OCI-LY7 (cell line): ENCODE results near the gene FCER1G. TPM values are rescaled to one million over a fixed set of nuclear protein-coding genes. Genes with fewer than 3 reads are reported as not detected.

Experiments used
- BruUV-seq: library from RNA; stranded (reverse); fragments of 400-500 nt; replicated peaks from 2 replicates; lab custom pipeline; 2021; lab: Mats Ljungman, UMichigan
- CTCF ChIA-PET: fragments of 300-600 bp; sonication (Branson Sonifier 250); formaldehyde crosslinking; loops from one replicate; lab custom pipeline; 2022; ENCODE audit warnings: antibody characterized with exemption; ENCODE audit not compliant: unreplicated experiment; lab: Charles Lee
- POLR2A ChIA-PET: fragments of 300-600 bp; sonication (Branson Sonifier 250); formaldehyde crosslinking; loops from one replicate; lab custom pipeline; 2022; ENCODE audit warnings: antibody characterized with exemption; lab: Charles Lee
- DNase-seq: peaks from one replicate; pipeline ENCODE4 v3.0.0-alpha.2; 2015; ENCODE audit warnings: low spot score
- H2AFZ ChIP-seq: fragments of 200-600 bp; sonication (generic), shearing (Covaris generic); 2 replicates; pipeline ENCODE4 v1.6.1; 2014; ENCODE audit warnings: mild to moderate bottlenecking, antibody characterized with exemption, low read length, moderate library complexity
- H3K27ac ChIP-seq: fragments of 200-600 bp; sonication (generic); 2 replicates; pipeline ENCODE4 v1.5.1; 2014; ENCODE audit warnings: mixed run types, low read depth, mild to moderate bottlenecking, moderate library complexity, low read length, inconsistent platforms; ENCODE audit not compliant: poor library complexity, severe bottlenecking
- H3K36me3 ChIP-seq: fragments of 200-600 bp; sonication (generic); 2 replicates; pipeline ENCODE4 v1.6.1; 2014; ENCODE audit warnings: mild to moderate bottlenecking, antibody characterized with exemption, low read length, moderate library complexity, mixed read lengths; ENCODE audit not compliant: insufficient read depth
- H3K4me1 ChIP-seq: fragments of 200-600 bp; sonication (generic); 2 replicates; pipeline ENCODE4 v1.5.1; 2014; ENCODE audit warnings: mild to moderate bottlenecking, low read length; ENCODE audit not compliant: insufficient read depth, poor library complexity, severe bottlenecking
- H3K4me2 ChIP-seq: fragments of 200-600 bp; sonication (generic); 2 replicates; pipeline ENCODE4 v1.6.1; 2014; ENCODE audit warnings: mild to moderate bottlenecking, low read length
- H3K4me3 ChIP-seq: fragments of 200-600 bp; sonication (generic); 2 replicates; pipeline ENCODE4 v1.5.1; 2014; ENCODE audit warnings: mild to moderate bottlenecking, low read depth, low read length; ENCODE audit not compliant: poor library complexity, severe bottlenecking
- H3K79me2 ChIP-seq: fragments of 200-600 bp; sonication (generic); 2 replicates; pipeline ENCODE4 v1.6.1; 2016; ENCODE audit warnings: low read depth, mild to moderate bottlenecking, low read length, moderate library complexity, mixed read lengths; ENCODE audit not compliant: insufficient read depth
- H3K9me2 ChIP-seq: fragments of 200-600 bp; sonication (generic); 2 replicates; pipeline ENCODE4 v1.6.1; 2016; ENCODE audit warnings: mild to moderate bottlenecking, low read length, mixed read lengths; ENCODE audit not compliant: insufficient read depth
- H3K9me3 ChIP-seq: fragments of 200-600 bp; sonication (generic); 2 replicates; pipeline ENCODE4 v1.6.1; 2014; ENCODE audit warnings: mild to moderate bottlenecking, mixed run types, low read length, mixed read lengths
- H4K20me1 ChIP-seq: fragments of 200-600 bp; sonication (generic); 2 replicates; pipeline ENCODE4 v1.6.1; 2014; ENCODE audit warnings: mild to moderate bottlenecking, antibody characterized with exemption, low read length, moderate library complexity, mixed read lengths; ENCODE audit not compliant: insufficient read depth
- CTCF ChIP-seq: fragments of 200-600 bp; sonication (generic); conservative IDR thresholded peaks from 2 replicates; pipeline ENCODE4 v1.5.1; 2014; ENCODE audit warnings: mild to moderate bottlenecking, antibody characterized with exemption, low read length, moderate library complexity, mixed read lengths
- EZH2phosphoT487 ChIP-seq: fragments of 200-600 bp; sonication (generic); IDR thresholded peaks from 2 replicates; pipeline ENCODE4 v1.6.1; 2018; ENCODE audit warnings: low read depth, borderline replicate concordance, mild to moderate bottlenecking, mixed run types, antibody characterized with exemption, low read length, moderate library complexity, mixed read lengths
- intact Hi-C: fragments of 100-400 bp; cut with micrococcal nuclease; formaldehyde crosslinking; loops from one replicate; pipeline ENCODE4 v1.10.0; 2022; ENCODE audit not compliant: unreplicated experiment
- total RNA-seq, 2 experiments: library from RNA; depleted of rRNA in 1 of 2; stranded (reverse); fragments of >200 nt in 1 of 2; shearing (Covaris generic) in 1 of 2; gene quantifications; 2 replicates each; pipeline ENCODE4 v1.2.3, GENCODE V29; 2014 to 2022

FCER1G gene
- total RNA-seq, 2 experiments from 2014 or later = 0.88 to 3.2 TPM

- peak overlapping the region; percentile 60 for H3K27ac ChIP-seq
- DNase-seq = peak; percentile 62
- CTCF ChIA-PET = interaction anchor here (1.4 to 1.8 kb wide), 3 partner anchors 10 to 50 kb away, joined by 3 to 10 read pairs (median 4); partner anchors contain the start of genes DEDD, PPOX and TOMM40L
- H3K36me3 ChIP-seq = peaks cover 46% of the 10 kb centered on the region
- no peaks in the 10 kb centered on the region for H3K9me2 ChIP-seq
- H3K79me2 ChIP-seq = peaks cover 9% of the 10 kb centered on the region; the same call in 1 of the 2 replicates
- intact Hi-C loops = no loop called here
- BruUV-seq = no TSS peak
- no peak overlapping the region for H2AFZ ChIP-seq
- H3K4me3 ChIP-seq = peak overlapping the region; percentile 86
- TF ChIP-seq EZH2phosphoT487 (no peak), CTCF (no peak)
- no peaks in the 10 kb centered on the region for H3K9me3 ChIP-seq
- H4K20me1 ChIP-seq = no peaks in the 10 kb centered on the region
- peak overlapping the region; percentile 99 for H3K4me2 ChIP-seq
- POLR2A ChIA-PET = interaction anchor here (1.0 to 3.1 kb wide), 3 partner anchors 9 to 522 kb away, joined by 5 to 23 read pairs (median 5); partner anchors contain the start of genes PPOX and TOMM40L
- H3K4me1 ChIP-seq = peaks cover 29% of the 10 kb centered on the region
Measured at GRCh38 chr1:161175771-161176453, 39.2 kb upstream of the FCER1G start.

GRCh38 chr1:161176468-161177111 lies 38.5 kb upstream of the FCER1G start:
- CTCF ChIA-PET = interaction anchor here (0.6 to 1.8 kb wide), 5 partner anchors 10 to 131 kb away, joined by 3 to 15 read pairs (median 4); partner anchors contain the start of genes DEDD, PPOX and TOMM40L
- peak; percentile 28 for DNase-seq
- no TSS peak for BruUV-seq
- POLR2A ChIA-PET = interaction anchor here (0.6 to 3.1 kb wide), 5 partner anchors 10 to 523 kb away, joined by 3 to 23 read pairs (median 5); partner anchors contain the start of genes PPOX and TOMM40L
- peak overlapping the region; percentile 99 for H3K4me2 ChIP-seq
- peaks cover 9% of the 10 kb centered on the region; the same call in 1 of the 2 replicates for H3K79me2 ChIP-seq
- no peaks in the 10 kb centered on the region for H3K9me3 ChIP-seq
- H3K36me3 ChIP-seq = peaks cover 39% of the 10 kb centered on the region
- peak overlapping the region; percentile 51 for H2AFZ ChIP-seq
- H3K4me1 ChIP-seq = peaks cover 29% of the 10 kb centered on the region
- TF ChIP-seq EZH2phosphoT487 (no peak), CTCF (no peak)
- H3K27ac ChIP-seq = peak overlapping the region; percentile 60
- peak overlapping the region; percentile 86 for H3K4me3 ChIP-seq
- H3K9me2 ChIP-seq = no peaks in the 10 kb centered on the region
- intact Hi-C loops = loop anchor here (1.0 kb wide), 2 partner anchors 10 to 49 kb away; partner anchors contain the start of gene PPOX
- no peaks in the 10 kb centered on the region for H4K20me1 ChIP-seq
